HG03442 (cell line): ENCODE data around the gene ACOT7.

Source experiments
- ATAC-seq: cut with Tn5 transposase; IDR thresholded peaks from one replicate; pipeline ENCODE4 v1.9.1; 2021; ENCODE audit warnings: mild to moderate bottlenecking, moderate library complexity; ENCODE audit not compliant: unreplicated experiment

Gene ACOT7

DNA sequence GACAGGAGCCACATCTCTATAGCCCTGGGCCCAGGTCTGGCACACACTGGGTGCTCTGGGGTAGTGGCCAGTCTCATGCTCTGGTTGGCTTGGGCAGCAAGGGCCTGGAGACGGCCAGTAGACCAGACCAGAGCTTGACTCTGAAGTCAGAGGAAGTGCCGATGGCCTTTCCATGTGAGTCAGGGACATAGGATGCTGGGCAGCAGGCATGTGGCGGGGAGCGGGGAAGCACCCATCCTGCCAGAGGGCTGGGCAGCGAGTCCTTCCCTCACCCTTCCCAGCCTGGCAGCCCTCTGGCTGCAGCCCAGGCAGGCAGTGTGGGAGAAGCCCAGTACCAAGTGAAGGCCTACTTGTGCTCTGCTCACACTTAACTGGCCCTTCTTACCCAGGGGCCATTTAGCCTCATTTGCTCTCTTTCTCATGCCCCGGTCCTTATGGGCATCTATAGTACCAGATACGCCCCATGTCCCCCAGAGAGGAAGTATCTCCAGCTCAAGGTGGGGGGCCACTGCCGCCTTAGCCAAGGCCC, 136.0 kb downstream of the ACOT7 start:
- ATAC-seq = no peak

DNA sequence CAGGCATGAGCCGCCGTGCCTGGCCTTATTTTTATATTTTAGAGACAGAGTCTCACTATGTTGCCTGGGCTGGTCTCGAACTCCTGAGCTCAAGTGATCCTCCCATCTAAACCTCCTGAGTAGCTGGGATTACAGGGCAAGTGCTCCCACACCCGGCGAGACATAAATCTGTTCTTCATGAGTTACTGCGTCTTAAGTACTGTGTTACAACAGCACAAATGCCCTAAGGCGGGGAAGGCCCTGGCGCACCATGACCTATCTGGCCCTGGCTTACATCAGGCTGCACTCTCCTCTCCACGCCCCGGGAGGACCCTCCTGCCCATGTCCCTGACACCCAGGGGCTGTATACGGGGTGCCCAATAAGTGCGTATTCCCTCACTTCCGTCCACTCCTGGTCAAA, 136.9 kb downstream of the ACOT7 start:
- ATAC-seq = no peak

DNA sequence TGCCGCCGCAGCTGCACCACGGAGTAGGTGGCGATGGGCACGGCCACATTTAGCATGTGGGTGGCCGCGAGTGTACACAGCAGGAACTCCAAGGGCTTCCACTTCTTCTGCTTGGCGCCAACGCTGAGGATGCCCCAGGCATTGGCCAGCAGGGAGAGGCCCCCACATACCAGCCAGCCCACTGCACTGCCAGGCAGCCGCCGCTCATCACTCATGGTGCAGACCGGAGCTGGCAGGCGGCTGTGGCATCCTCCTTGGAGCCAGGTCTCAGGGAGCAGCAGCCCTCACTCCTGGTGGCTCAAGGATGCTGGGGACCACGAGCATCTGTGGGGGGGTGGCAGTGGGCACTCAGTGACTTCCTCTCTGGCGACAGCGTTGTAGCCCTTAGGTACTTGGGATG, 138.9 kb downstream of the ACOT7 start:
- no peak for ATAC-seq

DNA sequence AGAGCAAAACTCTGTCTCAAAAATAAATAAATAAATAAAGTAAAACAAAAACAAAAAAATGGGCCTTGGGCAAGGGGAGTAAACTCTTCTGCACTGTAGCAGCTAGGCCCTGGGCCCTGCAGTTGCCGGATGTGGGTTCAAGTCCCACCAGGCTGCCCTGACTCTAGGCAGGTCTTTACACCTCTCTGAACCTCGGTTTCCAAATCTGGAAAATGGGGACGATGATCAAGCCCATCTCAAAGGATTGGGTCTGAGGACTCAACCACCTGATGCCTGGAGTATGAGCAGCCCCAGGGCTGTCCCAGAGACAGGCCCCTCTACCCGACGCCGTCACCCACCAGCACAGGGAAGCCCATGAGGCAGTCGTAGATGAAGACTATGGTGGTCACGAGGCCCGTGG, 140.2 kb downstream of the ACOT7 start:
- no peak for ATAC-seq

DNA sequence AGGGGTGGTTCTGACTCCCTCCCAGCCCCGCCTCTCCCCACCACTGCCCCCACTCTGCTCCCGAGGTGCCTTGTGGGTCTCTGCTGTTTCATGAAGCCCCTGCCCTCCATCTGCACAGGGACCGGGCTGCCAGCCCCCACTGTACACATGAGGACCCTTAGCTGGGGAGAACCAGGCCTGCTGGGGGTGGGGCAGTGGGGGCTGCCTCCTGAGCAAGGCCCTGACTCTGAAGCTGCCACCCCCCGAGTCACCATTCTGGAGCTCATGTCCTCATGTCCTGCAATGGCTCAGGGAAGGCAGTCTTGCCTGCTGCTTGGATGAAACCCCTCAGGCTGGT, 141.2 kb downstream of the ACOT7 start:
- ATAC-seq = no peak

DNA sequence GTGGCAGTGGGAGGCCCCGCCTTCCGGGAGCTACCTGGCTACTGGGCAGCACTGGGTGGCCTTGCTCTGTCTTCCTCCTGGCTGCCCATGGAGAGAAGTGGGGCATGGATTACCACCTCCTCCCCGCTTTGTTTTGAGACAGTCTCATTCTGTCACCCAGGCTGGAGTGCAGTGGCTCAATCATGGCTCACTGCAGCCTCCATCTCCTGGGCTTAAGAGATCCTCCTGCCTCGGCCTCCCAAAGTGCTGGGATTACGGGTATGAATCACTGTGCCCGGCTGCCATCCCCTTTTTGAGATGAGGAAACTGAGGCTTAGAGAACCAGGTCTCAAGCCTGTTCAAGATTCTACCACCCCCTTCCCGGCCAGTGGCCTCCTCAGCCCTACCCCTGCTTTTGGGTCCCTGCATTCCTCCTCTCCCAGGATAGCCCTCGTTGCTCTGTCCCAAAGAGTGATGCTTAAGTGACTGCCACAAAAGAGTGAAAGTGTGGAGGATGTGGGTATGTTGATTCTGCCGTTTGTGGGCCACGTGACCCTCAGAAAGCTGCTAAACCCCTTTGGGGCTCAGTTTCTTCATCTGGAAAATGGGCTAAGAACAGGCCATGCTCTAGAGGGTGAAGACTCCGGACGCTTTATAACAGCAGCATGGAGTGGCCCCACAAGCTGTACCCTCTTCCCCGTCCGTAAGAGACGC, 141.7 kb downstream of the ACOT7 start:
- no peak for ATAC-seq

DNA sequence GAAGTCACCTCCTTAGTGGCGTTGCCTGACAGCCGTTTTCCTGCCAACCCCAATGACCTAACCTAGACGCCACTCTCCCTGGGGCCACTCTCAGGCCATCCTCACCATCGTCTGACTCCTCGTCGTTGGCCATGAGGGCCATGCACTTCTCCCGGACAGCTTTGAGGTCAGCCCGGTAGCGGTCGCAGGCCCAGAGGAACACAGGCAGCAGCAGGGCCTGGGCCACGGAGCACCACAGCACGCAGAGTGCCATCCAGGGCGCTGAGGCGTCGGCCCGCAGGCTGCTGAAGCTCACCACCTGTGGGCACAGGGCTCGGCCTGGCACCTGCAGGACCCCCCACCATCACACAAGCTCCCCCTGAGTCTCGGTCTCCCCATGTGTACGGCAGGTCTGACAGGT, 142.3 kb downstream of the ACOT7 start:
- no peak for ATAC-seq

DNA sequence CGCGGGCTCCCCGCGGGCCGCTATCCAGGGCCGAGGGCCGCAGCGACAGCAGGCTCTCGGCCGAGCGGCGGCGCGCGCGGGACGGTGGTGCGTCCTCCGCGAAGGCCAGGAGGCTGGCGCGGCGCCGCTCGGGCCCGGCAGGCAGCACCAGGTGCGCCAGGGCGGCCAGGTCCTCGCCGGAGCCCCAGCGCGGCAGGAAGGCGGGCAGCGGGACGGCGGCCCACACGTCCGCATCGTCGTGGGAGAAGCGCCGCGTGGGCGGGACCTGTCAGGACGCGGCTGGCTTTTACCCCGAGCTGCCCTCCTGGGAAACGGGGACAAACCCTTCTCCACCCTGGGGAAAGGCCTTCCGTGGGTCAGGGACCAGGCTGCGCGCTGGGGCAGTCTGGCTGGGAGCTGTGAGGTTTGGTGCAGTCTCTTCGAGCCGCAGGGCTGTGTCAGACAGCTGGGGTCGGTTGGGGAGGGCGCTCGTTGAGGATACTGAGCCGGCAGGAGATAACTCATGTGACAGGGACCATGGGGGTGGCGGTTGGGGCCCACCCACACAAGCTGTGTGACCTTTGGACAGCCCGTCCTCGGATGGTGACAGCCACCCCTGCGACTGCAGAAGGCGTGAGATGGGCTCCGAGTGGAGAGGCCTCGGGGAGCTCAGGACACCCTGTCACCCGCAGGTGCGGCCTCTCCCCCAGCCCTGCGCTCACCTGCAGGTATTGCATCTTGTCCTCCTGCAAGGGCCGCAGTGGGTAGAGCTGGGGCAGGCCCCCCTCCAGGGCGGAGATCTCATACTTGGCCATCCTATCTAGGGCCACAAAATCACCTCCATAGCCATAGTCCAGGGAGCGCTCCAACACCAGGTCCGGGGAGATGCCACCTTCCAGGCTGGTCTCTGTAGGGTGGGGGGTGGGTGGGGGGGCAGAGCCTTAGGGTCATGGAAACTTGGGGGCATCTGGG, 143.6 kb downstream of the ACOT7 start:
- no peak for ATAC-seq

DNA sequence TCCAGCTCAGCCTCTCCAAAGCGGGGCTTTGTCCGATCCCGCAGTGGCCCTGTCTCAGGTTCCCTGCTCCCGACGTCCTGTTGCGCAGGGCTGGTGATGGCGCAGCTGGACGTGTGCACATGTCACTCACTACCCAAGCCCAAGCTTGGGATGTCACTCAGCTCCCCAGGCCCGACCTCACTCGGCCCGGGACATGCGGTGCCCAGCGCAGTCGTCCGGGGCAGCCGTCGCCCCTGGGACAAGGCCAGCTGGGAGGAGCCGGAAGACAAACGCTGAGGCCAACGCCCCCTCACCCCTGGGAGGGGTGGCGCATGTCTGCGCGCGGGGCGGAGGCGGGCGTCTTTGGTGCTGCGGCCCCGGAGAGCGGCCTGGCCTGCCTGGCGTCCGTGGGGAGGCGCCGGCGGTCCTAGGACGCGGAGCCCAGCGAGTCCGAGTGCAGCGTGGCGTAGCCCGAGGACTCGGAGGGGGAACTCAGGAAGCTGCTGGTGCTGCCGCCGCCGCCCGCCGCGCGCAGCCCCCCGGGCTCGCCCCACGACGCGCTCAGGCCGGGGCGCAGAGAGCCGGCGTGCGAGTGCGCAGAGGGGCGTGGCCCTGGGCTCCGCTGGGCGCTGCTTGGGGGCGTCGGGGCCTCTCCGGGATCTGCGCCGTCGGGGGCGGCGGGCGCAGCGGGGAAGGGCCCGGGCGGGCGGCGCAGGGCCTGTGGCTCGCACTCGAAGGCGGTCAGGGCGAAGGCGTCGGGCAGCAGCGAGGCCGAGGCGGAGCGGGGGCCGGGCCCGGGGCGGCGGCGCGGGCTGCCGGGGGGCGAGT, 144.4 kb downstream of the ACOT7 start:
- ATAC-seq = no peak

DNA sequence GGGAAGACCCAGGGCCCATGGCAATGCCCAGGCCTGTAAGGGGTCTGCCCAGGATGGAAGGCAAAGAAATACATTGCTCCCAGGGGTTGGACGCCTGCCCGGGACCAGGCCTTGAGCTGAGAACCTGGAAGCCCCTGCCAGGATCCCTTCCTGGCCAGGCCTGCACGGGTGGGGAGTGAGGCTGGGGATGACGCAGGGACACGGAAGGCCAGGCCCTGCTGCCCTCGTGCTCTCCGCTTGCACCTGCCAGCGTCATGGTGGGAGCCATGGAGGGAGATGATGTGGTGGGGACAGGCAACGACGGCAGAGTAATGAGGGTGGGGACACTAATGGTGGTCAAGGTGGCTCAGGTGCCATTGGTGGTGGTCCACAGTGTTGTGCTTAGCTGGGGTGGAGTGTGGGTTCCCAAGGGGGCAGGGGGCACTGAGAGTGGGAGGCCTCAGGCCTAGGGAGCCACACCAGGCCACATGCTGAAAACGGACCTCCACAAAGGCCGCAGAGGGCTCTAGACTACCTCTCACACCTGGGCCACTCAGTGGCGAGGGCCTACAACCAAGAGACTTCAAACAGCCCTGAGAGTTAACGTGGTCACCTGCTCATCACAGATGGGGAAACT, 145.3 kb downstream of the ACOT7 start:
- no peak for ATAC-seq

DNA sequence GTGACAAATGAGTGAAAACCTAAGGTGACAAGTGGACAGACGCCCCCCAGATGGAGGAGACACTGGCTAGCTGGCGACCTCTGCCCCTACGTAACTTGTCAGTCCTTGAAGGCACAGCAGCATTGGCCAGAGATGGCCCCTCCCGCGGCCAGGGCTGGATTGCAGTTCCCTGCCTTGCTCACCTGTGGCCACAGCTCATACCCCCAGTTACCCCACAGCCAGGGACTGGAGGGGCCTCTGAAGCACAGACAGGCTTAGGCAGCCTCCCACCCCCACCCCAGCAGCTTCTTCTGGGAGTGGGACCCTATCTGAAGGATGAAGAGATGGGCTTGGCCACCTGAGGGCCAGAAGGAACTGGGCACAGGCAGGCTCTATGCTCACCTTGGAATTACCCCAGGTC, 145.9 kb downstream of the ACOT7 start:
- no peak for ATAC-seq

DNA sequence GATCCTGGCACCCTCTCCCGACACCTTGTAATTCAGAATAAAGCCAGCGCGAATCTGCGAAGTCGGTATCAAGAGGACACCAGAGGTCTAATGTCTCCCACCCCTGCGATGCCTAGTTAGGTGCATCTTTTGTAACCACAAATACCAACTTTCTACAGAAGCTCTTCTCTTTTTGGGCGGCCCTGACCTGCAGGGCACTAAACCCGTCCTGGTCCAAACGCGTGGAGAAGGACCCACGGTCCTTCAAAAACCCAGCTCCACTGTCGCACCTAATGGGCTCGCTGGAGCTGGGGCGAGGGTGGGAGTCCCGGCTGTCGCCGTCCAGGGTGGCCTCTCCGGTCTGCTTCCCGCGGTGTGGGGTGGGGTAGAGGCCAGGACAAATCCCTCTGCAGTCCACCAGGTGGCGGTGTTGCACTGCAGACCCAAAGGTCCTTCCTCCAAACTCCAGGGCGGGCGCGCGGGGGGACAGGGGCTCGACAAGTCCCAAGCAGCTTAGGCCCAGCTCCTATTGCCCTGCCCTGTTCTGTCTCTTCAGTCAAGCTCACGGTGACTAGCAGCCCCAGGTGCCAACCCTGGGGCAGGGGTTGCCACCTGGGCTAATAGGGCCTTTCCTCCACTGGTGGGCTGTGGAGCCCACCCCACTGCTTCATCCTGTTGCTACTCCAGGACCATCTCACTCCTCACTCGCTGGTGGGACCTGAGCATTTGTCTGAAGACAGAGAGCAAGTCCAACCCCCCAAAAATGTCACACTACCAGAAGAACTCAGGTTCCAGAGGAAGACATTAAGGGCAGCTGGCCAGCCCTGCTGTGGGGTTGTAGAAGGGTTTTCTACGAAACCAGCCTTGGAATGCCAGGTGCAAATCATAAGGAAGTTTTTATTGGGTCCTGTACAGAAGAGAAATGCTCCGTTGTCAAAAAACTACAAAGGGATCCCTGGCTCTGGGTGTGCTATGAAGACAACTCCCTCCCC, 146.8 kb downstream of the ACOT7 start:
- ATAC-seq = no peak

DNA sequence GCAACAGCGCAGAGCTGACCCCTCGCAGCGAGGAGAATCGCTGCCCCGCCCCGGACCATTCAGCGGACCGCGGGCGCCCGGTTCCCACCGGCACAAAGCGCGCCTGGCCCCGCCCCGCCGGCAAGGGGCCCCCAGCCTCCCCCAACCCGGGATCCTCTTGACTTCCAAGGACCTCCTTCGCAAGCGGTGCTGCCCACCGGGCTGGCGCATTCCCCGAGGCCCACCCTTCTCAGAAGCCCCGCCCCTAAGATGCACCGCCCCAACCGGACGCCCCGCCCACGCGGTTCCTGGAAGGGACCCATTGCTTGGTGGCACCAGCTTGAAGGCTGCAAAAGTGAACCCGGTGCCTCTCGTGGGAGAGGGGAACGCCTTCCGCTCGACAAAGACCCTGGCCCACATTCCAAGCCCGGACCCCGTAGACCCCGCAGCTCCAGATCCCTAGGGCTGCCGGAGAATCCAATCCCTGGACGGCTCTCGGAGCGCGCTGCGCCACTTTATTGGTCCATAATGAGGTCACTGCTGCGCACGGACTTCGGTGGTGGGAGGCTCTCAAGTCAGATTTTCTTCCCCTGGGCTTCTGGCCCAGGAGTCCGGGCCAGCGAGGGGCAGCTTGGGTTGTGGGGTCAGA, 147.6 kb downstream of the ACOT7 start:
- no peak for ATAC-seq

DNA sequence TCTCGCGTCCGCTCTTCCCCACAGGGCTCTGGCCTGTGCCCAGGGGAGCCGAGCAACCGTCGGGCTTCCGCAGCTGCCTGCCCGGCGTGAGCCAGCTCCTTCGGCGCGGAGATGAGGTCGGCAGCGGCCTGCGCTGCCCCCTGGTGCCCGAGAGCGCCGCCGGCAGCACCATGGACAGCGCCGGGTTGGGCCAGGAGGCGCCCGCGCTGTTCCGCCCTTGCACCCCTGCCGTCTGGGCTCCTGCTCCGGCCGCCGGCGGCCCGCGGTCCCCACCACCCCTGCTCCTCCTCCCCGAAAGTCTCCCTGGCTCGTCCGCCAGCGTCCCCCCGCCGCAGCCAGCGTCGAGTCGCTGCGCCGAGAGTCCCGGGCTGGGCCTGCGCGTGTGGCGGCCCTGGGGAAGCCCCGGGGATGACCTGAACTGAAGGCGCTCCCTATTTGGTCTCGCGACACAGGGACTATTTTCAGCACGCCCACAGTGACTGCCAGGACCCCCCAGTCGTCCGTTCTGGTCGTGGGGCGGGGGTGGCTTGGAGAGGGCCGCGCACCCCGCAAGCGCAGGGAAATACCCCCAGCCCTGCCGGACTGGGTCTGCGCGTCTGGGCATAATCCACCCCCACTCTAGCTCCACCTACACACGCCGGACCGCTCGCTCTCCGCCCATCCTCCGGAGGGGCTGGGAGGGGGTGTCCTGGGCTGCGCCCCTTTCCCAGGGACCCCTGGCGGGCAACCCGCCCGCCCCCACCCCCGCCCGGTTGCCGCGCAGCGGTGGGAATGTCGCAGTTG, 148.3 kb downstream of the ACOT7 start:
- ATAC-seq = peak; percentile 49

DNA sequence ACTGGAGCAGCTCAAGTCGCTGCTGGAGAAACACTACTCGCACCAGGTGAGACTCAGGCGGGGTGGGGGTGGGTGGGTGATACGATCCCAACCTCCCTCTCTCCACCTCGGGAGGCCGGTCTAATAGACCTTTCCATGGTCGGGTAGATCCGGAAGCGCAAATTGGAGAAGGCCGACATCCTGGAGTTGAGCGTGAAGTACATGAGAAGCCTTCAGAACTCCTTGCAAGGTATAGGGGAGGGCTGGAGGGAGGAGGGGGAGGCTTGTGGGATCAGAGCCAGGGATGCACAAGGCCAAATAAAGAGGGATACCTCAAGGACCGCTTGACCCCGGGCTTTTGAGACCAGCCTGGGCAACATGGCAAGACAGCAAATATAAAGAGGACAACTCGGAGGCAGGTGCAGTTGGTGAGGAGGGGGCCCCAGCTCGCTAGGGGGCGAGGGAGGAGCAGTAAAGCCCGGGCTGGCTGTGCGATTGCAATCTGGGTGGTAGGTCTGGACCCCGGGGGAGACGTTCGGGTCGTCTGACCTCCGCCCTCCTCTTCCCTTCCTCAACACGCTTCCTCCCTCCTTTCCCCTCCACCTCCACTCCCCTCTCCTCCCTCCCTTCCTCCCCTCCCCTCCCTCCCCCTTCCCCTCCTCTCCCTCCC, 149.0 kb downstream of the ACOT7 start:
- ATAC-seq = no peak

DNA sequence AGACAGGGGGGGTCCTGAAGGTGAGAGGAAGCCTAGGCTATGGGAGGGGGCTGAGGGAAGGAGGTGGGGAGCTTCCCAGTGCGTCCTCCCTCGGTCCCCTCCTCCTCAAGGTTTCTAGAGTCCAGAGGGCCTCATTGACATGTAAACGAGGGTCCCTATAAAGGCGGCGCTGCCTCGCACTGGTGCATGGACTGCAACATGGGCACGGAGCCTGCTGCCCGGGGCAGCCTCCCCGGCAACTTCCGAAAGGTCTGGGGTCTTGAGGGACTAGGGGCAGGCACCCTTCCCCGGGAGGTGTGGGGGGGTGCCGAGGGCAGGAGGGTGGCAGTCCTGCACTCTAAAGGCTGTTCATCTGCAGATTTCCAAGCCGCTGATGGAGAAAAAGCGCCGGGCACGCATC, 149.6 kb downstream of the ACOT7 start, which contains the start of gene HES3:
Gene HES3 (plus strand): TSS at position 187 of the 400 bp plus-strand sequence. CDS start 187 bp downstream, at position 374.
- ATAC-seq = no peak

DNA sequence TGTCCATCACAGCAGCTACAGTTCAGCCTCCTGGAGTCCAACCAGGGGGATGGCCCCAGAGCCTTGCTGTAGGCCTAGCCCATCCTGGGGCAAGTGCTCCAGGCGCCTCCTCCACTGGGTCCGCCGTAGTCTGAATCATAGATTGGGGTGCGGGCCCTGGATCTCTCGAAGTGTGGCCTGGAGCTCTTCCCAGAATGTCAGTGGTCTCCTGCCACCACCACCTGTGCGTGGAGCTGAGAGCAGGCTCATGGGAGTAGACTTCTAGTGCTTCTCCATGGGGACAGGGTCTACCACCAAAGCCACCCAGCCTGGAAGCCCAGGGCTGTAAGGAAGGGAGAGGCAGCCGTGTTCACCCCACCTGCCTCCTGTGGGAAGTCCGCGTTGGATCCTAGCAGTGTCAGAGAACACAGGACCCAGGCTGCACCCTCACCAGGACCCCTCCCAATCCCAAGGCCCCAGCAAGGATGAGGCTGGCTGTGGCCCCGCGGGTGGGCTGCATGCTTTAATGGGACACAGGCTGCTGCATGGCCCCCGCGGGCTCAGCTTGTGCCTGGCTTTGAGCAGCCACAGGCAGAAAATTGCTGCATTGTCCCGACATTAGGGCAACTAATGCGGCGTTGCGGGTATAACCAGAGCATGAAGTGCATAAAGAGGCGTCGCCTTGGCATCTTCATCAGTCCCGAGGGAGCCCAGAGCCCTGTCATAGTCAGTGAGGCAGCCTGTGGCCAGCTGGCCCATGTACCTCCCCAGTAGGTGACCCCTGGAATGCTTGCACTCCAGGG, 150.3 kb downstream of the ACOT7 start:
- no peak for ATAC-seq
